Stimulated activated CD8-positive, alpha-beta memory T cell treated with anti-CD3 and anti-CD28 coated beads, Interleukin-2, amount 100 ng/mL, for 1 hour (primary cell): ENCODE measurements around the gene AAGAB.
"Not testable (repeated sequence)": the region's sequence is repeated elsewhere in the genome, so short reads cannot be mapped to it uniquely, and the experiment has no call there.

Experiments
- DNase-seq, 2 donors: peaks; one replicate each; pipeline ENCODE4 v3.0.0-alpha.2; 2020; ENCODE audit warnings: low read depth in 2 of 2

AAGAB gene

DNA sequence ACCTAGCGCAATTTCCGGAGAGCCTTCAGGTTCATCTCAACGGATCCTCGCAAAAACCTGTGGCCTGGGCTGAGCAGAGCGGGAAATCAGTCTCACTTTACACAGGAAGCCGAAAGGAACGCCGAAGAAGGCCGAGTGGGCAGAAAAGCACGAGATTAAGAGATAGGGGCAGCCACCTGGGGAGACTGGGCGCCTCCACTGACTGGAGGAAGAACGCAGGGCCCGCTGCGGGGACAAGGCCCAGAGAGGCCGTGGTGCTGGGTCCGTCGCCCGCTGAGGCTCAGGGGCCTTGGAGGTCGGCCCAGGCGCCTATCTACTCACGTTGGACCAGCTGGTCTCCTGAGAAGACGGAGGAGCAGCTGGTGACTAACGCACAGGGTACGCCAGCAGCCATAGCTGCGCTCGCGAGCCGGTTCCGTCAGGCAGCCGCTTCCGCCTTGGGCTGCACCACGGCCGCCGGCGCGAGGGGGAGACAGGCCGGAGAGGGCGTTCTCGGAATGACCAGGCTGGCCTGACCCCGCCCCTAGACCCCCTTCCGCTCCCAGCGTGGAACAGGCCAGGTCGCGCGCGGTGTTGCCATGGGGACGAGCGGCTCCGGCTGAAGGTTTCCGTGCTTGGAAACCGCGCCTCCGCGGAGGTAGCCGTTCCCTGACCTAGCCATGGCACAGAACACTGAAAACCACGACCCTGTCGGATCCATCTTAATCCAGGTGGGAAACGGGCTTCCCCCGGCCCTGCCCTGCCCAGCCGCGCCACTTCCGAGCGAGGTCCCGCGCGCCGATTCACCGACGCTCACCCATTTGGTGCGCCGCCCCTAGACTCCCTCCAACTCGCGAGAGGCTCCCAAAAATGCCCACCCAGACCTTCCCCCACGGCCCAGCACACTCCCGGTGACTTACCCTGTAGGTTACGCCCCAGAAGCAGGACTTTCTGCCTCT is at the start of gene AAGAB, which contains the start of gene IQCH:
Gene AAGAB (minus strand): TSS at position 424 of the 938 bp plus-strand sequence. CDS start 30 bp downstream, at position 394.
Gene IQCH (plus strand): TSS at position 549 of the 938 bp plus-strand sequence. CDS start 111 bp downstream, at position 660.
- peak; percentile 95 to 97 for DNase-seq

- no peak for DNase-seq
Observed at GRCh38 chr15:67303490-67304363, 49.3 kb upstream of the AAGAB start.

GRCh38 chr15:67300266-67301025 is 46.0 kb upstream of the AAGAB start:
- no peak for DNase-seq

DNA sequence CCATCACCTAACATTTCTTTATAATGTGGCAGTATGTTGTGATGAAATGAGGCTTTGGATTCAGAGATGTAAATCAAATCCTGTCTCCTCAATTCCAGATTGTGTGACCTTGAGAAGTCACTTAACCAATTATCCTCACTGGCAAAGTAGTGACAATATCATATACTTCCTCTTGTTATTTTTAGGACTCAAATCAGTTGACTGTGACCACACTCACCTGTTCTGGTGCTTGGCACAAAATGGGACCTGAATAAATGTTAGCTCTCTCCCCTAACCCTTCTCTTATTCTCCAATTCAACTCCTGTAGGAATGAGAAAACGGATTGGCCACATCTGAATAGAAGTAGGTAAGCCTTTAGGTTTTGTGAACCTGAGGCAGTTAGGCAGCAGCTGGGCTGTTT is 42.2 kb upstream of the AAGAB start:
- no peak for DNase-seq

DNA sequence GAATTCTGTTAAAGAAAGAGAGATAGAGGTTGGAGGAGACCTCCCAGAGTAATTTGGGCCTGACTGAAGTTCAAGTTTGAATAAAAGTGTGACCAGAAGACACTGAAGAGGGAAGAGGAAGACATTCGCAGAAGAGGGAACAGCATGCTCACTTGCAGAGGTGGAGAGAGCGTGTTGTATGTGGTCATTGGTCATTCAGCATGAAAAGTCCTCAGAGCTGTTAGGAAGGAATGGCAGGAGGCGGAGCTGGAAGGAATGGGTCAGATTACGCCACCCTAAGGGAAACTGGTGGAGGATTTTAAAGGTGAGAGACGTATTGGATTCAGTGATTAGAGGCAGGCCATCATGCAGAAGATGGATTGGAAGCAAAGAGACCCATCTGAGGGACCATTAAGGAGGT is 41.7 kb upstream of the AAGAB start:
- no peak for DNase-seq

DNA sequence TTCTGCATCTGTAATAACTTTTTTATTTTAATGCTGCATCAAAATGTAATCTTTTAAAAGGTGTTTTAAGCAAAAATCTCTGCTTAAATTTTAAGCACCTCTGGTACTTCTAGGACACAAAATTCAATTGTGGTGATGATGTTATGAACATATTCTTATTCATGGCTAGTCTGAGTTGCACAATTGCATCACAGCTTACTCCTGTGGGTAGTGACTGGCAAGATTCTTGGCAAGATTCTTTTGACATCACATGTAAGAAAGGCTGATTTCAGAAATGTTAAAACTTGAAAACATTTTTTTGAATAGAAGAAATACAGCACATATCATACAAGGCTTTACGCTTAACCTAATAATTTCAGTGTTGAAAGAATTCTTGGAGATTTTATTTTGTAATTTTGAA is 35.9 kb upstream of the AAGAB start:
- no peak for DNase-seq

GRCh38 chr15:67286400-67286799 is 31.9 kb upstream of the AAGAB start:
- not testable (repeated sequence) for DNase-seq

- DNase-seq: not testable (repeated sequence)
Observed at GRCh38 chr15:67285625-67286024, 31.2 kb upstream of the AAGAB start.

DNA sequence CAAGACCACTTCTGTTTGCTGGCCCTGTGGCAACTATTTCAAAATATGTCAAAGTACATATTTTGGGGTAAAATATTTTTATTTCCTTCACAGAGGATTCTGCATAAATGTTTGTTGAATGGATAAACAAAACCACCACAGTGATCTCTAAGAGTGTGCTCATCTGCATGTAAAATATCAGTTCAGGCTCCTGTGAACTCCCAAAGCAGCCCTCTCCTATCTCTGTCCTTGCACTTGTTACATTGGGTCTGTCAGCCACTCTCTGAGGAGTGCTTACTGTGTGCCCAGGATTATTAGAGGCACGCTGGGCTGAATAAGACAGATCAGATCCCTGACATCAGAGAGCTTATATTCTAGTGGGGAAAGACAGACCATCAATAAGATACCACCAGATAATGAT is 27.3 kb upstream of the AAGAB start:
- no peak for DNase-seq

GRCh38 chr15:67280217-67280616 is 25.8 kb upstream of the AAGAB start:
- no peak for DNase-seq

DNA sequence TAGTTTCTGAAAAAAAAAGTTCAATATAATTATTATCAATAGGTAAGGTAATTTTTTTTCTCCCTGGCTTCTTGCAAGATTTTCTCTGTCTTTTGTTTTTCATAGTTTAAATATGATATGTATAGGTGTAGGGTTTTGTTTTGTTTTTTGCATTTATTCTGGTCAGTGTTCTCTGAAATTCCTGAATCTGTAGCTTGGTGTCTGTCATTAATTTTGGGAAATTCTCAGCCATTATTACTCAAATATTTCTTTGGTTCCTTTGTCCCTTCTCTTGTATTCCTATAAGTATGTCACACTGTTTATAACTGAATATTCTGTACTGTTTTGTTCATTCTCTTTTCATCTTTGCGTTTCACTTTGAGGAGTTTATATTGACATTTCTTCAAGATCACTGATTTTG is 22.2 kb upstream of the AAGAB start:
- no peak for DNase-seq

DNA sequence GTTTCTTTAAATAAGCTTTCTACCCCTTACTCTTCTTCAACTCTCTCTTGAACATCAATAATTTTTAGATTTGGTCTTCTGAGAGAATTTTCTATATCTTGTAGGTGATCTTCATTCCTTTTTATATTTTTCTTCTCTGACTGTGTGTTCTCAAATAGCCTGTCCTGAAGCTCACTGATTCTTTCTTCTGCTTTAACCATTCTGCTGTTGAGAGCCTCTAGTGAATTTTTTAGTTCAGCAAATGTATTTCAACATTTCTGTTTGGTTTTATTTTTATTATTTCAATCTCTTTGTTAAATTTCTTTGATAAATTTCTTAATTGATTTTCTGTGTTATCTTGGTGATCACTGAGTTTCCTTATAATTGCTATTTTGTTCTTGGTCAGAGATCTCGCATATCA is 19.8 kb upstream of the AAGAB start:
- no peak for DNase-seq

- DNase-seq: no peak
Observed at GRCh38 chr15:67267951-67268941, 13.8 kb upstream of the AAGAB start.

DNA sequence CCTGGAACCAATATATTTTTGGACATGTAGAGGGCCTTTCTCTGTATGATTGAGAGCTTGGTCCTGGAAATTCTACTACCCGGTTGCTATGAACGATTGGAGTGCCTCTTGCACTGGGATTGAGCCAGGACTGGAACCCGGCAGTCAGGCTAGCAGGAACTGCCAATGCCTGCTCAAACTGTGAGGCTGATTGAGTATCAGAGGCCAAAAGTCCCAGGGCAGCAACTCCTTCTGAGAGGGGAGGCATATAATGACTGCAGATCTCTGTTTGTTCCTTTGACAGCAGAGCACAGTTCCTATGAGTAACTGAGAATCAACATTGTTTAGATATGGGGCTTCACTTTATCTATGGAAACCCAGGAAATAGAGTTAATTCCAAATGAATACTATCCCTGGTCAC is 13.0 kb upstream of the AAGAB start:
- no peak for DNase-seq

DNA sequence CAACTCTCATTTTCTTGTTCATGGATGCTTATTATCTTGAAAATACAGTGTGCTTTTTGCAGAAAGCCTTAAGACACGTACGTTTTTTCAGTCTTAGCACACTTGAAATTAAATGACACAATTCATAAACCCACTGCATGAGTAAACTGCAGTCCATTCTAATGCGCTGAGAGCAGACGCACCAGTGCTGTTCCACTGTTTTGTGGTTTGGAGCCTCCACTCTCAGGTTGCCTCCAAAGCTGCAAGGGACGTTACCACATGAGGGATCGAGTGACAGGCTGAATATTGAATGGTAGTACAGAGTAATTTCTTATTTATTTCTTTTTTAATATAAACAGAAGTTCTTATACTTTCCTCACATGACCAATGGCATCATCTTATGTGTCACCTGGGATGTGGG is 12.4 kb upstream of the AAGAB start:
- DNase-seq: no peak

DNA sequence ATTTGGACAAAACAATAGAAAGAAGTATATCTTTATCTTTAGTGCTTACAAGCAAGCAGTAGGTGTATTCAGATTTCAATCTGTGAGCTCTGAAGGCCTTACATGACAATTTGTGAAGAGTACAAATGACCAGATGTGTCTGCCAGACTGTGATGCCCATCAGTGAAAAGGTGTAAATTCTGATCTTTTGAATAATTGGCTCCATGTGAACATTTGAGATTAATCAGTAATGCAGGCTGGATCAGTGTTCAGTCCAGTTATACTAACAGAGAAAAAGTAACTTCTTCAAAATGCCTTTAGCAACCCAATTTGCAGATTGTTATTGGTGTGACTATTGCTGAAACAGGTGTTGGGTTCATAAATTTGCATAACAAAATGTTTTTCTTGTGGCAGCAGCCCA is 5.3 kb upstream of the AAGAB start:
- no peak for DNase-seq

DNA sequence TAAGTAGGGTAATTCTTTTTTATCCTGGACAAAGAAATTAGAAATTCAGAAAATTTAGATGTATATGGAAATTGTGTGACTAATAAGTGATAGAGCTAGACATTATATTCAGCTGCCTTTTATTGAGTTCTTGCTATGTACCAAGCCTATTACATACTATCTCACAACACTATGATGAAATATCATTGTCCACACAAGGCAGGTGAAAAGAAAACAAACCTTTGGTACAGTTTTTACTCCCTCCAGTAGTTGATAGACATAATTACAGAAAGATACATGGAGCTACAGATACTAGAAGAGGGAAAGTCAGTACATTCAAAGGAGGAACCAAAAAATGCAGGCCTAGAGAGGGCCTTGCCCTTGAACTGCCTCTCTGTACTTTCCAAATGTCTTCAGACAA is 4.9 kb upstream of the AAGAB start:
- no peak for DNase-seq

- DNase-seq: not testable (repeated sequence)
Observed at GRCh38 chr15:67258412-67258811, 4.0 kb upstream of the AAGAB start.

DNA sequence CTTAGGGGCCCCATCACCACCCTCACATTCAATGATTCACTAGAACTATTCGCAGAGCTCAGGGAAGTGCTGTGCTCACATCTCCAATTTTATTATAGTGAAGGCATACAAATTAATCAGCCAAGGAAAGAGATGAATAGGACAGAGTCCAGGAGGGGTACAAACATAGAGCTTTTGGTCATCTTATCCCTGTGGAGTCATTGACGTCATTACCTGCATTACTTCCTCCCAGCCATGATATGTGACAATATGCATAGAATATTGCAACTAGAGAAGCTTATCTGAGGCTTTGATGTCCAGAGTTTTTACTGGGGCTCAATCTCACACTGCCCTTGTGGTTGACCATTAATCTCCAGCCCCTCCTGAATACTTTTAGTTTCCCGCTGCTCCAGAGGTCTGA is 1.6 kb upstream of the AAGAB start:
- DNase-seq: no peak

- DNase-seq: no peak
Observed at GRCh38 chr15:67253549-67254237, 768 bp downstream of the AAGAB start.
